GM10266 (cell line): Measurements from ENCODE around the gene METTL1.
A peak's percentile ranks its signal among the peaks of the same experiment; 100 is the strongest.

Source experiments
- DNase-seq: peaks from one replicate; pipeline ENCODE4 v3.0.0; 2012; ENCODE audit errors: extremely low spot score
- CTCF ChIP-seq: IDR thresholded peaks from 2 replicates; pipeline ENCODE4 v1.5.1; 2012; ENCODE audit warnings: mild to moderate bottlenecking, low read depth; ENCODE audit not compliant: control insufficient read depth, insufficient read depth; ENCODE audit errors: missing control alignments

Gene METTL1

GRCh38 chr12:57745485-57745881, 26.4 kb downstream of the METTL1 start:
- no peak for DNase-seq
- no peak for TF ChIP-seq CTCF

DNA sequence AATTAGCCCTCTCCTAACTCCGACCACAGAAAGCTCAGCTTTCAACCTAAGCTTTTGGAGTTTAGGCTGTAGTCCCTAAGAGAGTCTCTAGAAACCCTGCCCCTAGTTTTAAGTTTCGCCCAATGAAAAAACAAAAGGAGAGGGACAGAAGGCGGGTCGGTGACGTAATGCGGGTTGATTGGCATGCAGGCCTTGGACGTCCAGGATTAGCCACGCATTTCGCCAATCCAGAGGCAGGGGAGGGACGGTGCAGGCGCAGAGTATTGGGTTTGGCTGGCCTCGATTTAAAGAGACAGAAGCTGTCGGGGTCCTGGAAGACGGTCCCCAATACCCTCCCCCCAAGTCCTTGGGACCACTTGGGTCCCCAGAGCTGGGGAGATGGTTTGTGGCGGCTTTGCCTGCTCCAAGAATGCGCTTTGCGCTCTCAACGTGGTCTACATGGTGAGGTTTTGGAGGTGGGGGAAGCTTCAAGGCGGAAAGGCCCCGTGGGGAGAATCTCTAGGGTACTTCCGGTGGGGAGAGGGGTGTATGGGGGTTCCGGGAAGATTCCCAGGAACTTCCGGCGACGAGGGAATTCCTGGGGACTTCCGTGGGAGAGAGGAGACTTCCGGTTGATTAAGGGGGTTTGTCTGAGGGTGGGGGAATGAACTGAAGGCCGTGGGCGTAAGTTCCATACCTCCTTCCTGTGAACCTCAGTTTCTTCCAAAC, 27.0 kb downstream of the METTL1 start, which contains the start of gene TSPAN31:
Gene TSPAN31, plus strand, starts transcription at position 263 of the 708 bp plus-strand sequence. Its CDS starts 116 bp downstream, at position 379.
- DNase-seq = peak; percentile 92
- TF ChIP-seq CTCF = no peak

DNA sequence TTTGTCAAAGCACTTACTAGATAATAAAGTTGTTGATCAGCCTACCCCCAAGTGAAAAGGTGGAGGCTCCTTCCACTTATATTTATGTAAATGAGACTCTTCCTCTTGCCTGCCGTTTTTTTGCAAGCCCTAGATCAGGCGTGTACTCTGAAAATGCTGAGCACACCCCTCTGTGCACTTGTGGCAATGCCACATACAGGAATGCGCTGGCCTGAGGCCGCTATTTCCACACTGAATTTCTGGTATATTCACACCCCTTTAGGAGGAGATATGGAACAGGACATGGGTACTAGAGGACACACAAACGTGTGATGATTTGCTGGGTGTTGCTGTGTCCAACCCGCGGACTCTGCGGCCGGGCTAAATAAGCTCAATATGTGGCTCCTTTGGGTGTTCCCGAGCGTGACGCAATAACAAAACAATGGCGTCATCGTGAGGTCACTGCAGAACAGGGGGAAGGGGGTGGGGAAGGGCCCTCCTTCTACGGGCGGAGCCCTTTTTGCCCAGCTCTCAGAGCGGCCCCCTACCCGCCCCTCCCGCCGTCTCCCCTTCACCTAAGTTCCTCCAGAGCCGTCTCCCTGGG, 27.6 kb downstream of the METTL1 start:
- no peak for TF ChIP-seq CTCF
- peak; percentile 76 for DNase-seq

DNA sequence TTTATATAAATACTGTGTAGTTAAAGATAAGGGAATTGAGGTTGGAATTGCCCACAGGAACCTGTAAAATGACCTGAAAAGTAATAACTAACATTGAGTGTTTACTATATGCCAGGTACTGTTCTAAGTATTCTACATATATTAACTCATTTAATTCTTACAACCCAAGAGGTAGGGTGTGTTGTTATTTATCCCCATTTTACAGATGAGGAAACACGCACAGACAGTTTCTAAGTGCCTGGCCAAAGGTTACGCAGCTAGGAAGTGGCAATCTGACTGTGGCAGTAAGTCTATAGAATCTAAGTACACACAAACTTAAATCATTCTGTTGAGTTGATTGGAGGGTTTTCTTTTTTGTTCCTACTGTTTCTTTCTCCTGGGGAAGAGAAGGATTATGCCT, 28.1 kb downstream of the METTL1 start:
- no peak for TF ChIP-seq CTCF
- DNase-seq = no peak

DNA sequence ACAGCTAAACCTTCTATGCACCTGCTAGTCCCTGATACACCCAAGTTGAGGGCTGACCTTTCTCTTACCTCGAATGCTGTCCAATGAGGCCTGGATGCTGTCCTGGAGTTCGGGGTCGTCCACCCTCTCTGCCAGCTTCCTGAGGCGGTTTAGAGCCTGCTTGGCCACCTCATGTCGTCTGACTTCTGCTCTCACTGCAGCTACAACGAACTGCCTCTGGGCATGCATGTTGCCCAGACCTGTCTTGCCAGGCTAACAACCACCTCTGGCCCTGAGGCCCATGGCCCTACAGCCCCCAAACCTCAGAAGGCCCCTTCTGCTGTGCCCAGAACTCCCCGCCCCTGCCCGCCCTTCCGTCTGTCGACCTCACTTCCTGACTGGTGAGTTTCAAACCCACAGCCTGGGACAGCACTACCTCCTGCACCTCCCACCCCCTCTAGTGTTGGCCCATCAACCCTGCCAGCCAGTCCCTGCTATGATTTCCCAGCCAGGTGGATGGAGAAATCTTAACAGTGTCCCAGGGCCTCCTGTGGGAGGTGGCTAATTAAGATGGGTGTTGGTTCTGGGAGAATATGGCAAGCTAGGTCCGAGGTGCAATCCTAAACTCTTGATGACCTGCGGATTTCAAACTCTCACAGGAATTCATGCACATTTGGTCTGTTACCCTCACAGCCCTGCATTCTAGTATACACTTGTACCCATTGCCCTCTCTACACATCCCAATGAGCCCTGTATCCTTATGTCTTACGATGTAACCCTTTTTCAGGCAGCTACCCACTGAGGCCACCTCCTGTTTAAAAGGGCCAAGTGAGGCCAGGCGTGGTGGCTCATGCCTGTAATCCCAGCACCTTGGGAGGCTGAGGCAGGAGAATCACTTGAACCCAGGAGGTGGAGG, 29.8 kb downstream of the METTL1 start:
- DNase-seq = peak; percentile 84
- peak; percentile 73 for TF ChIP-seq CTCF

GRCh38 chr12:57741413-57741789, 30.5 kb downstream of the METTL1 start:
- TF ChIP-seq CTCF = no peak
- no peak for DNase-seq
